Activated T-cell treated with anti-CD3 and anti-CD28 coated beads for 48 hours (primary cell): ENCODE measurements around the gene P3H2.

ENCODE experiments used
- DNase-seq: peaks from one replicate; pipeline ENCODE4 v3.0.0-alpha.2; 2020; ENCODE audit warnings: low read depth

P3H2 gene

DNA sequence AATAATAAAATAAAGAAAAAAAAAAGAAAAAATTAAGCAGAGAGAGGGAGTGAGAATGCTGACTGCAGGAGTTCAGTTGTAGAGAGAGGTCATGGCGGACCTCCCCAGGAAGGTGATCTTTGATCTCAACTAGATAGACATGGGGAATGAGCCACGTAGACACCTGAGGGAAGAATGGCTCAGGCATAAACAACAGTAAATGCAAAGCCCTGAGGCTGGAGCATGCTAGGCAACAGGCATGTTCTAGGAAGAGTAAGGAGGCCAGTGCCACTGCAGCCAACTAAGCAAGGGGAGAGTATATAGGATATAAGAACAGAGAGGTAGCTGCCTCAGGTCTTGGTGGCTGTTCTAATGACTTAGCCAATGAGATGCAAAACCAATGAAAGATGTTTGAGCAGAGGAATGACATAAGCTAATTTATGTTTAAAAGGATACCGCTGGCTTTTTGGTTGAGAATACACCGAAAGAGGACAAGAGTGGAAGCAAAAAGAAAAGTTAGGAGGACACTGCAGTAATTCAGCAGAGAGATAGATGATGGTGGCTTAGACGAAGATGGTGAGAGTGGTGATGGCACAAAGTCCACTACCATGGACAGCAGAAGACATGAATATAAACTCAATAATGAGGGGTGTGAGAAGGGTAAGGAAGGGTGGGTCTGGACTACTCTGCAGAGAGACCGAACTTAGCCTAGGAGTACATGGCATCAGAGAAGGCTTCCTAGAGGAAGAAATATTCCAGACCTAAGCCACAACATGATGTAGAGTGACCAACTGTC, 174.6 kb downstream of the P3H2 start:
- no peak for DNase-seq

DNA sequence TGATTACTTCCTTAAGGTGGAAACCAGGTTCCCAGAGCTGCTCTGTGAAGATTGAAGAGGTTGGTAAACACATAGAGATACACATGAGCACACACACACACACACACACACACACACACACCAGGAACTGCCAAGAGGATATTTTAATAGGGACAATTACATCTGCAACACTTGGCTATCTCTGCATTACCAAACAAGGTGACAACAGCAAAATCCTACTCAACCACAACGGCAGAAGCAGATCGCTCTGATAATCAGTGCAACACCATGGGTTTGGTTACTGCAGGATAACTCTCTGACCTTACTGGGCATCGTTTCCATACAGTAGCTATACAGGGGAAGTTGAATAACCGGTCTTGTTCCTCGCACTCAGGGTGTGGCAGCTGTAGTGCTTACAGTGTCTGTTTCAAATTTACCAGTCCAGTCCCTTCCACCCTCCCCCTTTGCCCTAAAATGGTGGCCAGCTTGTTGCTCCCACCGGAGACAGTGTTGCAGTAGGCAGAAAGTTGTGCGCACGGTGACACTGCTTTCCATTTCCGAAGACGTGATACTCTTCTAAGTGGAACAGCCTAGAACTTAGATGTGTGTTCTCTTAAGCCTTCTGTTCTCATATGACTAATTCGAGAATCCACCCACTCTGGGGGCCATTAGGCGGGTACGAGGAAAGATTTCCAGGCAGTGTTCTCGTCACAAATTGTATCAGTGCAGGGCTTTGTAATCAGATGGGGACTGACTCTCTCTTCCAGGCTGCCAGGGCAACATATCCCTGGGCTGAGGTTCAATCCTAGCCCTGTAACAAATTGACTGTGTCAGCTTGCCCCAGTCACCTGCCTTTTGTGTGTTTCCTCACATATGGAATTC, 176.2 kb downstream of the P3H2 start:
- DNase-seq: no peak

DNA sequence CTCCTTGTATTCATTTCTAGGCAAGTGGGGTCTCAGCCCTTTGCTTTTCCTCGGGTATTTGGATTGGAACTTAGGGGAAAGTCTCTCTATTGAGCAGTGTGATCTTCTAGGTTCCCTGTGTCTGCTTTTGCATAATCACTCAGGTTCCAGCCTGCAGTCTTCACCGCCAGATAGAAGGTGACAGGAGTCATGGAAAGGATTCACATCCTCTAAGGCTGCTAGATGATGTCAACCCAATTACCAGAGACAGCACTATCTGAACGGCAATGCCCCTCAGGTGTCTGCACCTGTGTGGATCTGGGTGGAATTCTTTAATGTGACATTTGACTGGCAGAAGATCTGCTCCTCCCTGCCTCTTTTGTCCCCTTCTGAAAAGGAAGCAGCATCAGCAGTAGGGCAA, 177.7 kb downstream of the P3H2 start:
- no peak for DNase-seq

DNA sequence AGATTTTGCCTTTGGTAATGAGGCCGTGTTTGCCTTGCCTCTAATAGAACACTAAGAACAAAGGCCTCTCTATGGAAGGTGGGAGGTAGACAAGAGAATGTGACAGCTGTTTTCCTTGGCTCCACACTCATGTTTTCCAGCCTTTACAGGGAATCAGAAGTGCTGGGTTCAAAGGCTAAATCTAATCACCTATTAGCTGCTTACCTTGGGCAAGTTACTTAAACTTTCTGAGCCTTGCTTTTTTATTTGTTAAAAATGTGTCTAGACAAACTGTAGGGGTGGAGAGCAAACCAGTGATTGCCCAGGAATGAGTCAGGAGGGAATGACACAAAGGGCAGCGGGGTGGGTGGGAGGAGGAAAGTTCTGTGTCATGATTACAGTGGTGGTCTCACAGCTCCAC, 179.0 kb downstream of the P3H2 start:
- peak; percentile 23 for DNase-seq

DNA sequence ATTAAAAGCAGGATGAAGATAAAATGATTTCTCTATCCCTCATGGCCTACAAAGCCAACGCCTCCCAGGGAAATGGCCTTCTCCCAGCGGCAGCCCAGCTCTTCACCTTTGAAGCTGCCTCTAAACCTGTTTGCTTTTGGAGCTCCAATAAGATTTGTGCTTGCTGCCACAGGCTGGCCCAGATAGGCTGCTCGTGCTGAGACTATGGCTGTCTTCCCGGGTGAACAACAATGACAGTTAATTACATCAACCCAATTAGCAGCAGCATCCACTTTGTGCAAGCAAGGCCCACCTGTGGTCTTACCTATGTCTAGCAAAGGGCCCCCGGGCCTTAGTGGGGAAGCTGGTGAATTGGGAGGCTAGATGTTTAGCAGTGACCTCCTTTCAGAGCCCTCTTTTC, 179.6 kb downstream of the P3H2 start:
- DNase-seq: no peak

DNA sequence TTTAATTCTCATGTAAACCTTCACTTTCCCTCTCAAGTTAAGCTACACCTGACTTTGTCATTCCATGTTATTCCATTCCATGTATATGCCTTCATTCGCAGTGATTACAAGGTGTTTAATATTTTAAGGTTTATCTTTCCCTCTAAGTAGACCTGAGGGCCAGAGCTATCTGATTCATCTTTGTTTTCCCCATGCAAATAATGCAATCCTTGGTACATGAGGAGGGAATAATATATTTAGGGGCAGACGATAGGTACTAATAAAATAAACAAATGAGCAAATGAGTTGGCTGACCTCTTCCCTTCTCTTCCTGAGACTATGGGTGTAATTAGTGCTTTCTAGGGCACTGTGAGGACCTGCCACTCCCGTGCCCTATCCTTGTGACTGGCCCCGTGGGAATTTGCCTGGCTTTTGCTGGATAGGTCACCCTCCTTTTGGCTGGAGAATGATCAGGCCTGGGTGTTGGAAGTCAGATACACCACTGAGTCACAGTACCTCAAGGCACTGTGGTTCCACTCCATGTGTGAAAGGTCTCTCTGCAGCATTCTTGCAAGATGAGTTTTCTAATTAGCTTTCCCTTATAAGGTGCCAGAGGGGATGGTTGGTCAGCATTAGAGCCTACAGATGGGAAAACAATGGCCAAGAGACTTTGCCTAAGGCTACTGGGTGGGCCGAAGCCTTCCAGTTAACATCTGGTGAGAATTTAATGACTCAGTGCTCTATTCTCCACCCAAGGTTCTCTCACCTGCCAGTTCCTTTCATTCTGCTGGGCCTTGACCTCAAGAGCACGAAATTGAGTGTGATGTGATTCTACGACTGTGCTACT, 183.2 kb downstream of the P3H2 start:
- DNase-seq: no peak

DNA sequence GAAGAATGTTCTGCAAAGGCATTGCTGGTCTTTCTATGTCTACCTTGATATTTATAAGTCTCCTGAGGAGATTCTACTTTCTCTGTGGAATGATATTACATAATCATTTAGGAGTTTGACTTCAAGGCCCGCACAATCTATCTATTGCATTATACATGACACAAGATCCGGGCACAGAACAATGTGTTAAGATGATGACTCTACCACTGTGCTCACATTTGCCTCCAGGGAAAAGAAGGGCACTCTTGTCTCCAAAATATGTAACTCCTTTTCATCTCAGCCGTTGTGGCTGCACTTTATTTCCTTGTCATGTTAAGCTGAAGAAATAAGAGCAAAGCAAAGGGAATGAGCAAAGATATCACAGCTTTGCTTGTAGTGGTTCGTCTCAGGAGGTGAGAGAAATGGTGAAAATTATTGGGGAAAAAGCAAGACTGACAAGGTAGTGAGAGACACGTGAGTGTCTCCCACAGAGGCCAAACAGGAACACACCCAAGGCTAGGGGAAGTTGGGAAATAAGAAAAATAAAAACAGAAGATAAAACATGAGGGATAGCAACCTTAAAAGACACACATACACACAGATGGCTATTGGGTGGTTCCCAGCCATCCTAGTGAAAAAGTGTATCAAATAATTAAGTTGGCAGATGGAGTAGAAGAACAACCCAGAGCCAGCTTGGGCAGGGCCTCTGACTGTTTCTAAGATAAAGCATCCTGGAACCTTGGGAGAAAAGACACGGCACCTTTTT, 184.3 kb downstream of the P3H2 start:
- DNase-seq: no peak

DNA sequence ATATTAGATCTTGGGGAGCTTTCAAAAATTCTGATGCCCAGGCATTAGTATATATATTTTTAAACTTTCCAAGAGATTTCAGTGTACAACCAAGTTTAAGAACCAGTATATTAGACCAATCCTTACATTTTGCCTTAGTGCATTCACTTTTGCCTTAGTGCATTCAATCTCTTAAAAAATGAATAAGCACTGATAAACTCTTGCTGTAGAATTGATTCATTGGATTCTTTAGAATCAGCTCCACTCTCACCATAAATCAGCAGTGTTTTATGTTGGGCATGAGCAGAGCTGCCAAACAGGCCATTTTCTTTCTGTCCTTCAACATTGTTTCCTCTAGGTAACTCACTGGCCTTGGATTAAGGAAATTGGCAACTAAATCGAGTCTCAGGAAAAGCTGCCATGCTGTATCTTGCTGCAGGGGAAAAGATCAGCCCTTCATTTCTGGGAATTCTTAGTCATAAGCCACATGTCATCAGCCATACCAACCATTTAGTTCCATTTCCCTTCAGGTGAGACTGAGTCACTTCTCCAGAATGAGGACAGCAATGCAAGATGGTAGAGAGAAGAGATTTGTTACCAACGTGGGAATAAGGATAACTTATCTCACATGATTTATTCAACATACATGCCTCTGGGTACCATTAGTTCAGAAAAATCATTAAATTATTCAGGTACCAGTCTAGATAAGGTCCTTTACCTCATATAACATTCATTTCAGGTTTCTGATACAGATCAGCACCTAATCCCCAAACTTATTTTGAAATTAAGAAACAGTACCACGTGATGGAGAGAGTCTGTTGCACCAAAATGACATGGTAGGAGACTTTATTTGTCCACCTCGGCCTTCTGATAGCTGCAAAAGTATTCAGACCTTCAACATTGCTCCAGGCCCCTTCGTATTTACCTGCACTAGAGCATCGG, 192.5 kb downstream of the P3H2 start:
- DNase-seq: no peak

DNA sequence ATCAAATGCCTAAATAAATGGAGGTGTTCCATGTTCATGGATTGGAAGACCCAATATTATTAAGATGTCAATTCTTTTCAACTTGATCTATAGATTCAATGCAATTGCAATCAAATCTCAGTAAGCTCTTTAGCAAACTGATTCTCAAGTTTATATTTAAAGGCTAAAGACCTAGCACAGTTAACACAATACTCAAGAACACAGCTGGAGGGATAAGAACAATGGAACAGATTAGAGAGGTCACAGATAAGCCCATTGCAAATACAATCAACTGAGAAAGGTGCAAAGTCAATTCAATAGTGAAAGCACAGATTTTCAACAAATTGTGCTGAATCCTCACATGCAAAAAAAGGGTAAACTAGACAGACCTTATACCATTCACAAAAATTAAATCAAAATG, 198.9 kb downstream of the P3H2 start:
- no peak for DNase-seq

DNA sequence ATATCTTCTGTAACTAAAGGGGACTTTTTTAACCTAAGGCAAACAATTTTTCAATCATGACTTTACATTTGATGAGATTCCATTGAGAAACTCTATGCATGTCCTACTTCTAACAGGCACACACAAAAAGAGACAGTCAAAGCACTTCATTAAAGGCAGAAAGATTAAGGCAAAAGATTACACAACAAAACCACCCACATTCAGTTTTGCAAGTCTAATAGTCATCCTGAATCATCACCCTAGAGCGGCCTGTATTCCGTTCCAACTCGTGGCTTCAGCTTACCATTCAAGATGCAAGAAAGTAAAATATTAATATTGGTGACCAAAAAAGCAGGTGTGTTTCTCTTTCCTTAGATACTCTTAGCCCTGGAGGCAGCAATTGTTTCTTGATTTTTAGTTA, 205.9 kb downstream of the P3H2 start:
- DNase-seq: no peak

DNA sequence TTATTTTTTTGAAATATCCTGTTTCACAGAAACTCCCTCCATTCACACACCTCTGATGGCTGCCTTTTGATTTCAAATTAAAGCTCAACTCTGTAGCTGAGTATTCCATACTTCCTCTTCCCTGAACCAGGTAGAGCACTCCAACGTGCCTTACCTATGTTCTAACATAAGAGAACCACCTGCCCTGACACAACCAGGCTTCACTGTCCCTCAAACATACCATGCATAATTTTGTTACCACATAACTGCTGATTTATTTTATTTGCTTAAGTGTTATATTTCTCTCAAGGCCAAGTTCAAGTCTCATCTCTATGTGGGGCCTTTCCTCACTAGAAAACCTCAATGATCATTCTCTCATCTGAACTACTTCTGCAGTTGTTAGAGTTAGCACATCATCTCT, 209.7 kb downstream of the P3H2 start:
- no peak for DNase-seq

DNA sequence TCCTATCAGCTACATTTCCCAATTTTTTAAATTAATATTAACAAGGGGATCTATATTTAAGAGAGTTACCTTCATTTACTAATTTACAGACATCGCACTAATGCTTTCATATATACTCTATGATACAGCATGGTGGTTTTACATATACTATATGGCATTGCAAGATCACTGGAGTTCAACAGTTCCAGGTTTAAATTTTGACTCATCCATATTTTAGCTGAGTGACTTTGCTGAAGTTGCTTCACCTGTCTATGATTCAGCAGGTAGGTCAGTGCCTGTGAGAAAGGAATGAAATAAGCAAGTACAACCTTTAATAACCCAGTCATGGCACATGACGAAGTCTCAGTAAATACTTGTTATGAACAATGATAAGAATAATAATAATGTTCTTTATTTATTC, 211.1 kb downstream of the P3H2 start:
- DNase-seq: no peak

DNA sequence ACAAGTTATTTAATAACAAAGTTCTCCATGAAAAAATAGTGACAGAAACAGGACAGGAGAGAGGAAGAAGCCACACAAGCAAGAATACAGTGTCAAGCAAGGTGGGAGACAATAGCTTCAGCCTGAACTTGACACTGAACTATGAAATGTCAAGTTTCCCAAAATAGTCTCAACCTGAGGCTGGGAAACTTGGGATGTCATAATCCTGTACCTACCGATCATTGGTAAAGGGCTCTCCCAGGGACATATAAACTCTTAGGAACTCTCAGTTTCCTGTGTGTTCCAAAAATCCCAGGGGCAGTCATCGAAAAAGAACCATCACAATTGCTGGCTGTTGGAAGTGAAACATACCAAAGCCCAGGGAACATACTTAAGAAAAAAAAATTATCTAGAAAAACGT, 211.6 kb downstream of the P3H2 start:
- no peak for DNase-seq

DNA sequence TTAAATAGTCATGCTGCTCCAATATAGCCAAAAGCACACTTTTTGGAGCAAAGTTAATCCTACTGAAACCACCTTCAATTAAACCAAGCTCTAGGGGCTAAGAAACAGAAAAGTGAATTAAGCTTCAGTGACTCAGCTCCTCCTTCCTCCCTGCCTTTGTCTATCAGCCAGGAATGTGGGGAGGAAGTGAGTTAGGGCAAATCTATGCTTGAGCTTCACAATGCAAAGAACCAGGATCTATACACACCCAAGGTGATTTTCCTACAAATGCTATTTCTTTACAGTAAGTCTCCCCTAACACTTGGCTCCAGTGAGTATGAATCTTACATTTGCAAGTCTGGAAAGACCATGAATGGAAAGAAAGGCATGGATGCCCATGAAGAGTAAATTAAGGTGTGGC, 212.1 kb downstream of the P3H2 start:
- no peak for DNase-seq

DNA sequence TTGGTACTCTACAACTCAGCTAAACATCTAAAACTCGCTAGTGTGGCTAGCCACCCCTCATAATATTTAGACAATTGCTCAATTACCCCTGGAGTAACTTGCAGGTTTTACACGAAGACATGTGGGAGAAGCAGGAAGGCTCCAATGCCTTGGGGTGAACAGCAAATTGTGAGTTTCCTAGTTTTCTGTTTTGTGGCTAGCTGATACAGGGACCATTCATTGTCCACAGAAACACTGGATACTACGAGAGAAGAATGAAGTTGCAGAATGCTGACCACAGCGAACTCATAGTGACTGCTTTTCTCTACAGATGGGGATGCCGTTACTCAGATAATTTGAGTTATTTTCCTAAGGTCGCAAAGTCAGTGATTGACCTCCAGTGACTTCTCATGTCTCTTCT, 212.9 kb downstream of the P3H2 start:
- DNase-seq: no peak
